Peyer's patch (tissue), 4 donors: ENCODE measurements around the gene TCAP. TPM values are rescaled to one million over a fixed set of nuclear protein-coding genes. Genes with fewer than 3 reads are reported as not detected.

Experiments
- DNase-seq, 3 donors: peaks; one replicate each; pipeline ENCODE4 v3.0.0-alpha.2; 2017 to 2019
- H3K27ac ChIP-seq, 4 donors: fragments of 200-600 bp; sonication (generic); one replicate each; pipeline ENCODE4 v1.5.1; 2016 to 2019
- H3K27me3 ChIP-seq, 2 donors: fragments of 200-600 bp; sonication (generic); one replicate each; pipeline ENCODE4 v1.5.1; 2019
- H3K36me3 ChIP-seq, 3 donors: fragments of 200-600 bp; sonication (generic); one replicate each; pipeline ENCODE4 v1.5.1; 2016 to 2019
- H3K4me1 ChIP-seq, 4 donors: fragments of 200-600 bp; sonication (generic); one replicate each; pipeline ENCODE4 v1.5.1; 2016 to 2019
- H3K4me3 ChIP-seq, 4 donors: fragments of 200-600 bp; sonication (generic); 1 replicate in 3 of 4; 2 replicates in 1 of 4; pipeline ENCODE4 v1.5.1; 2016 to 2019; ENCODE audit warnings: mild to moderate bottlenecking in 1 of 4
- H3K9me3 ChIP-seq, 4 donors: fragments of 200-600 bp; sonication (generic); one replicate each; pipeline ENCODE4 v1.5.1; 2016 to 2019; ENCODE audit warnings: mild to moderate bottlenecking in 1 of 4
- POLR2A ChIP-seq, 2 donors: fragments of 450-650 bp; IDR thresholded peaks; one replicate each; pipeline ENCODE4 v1.5.1; 2017; ENCODE audit warnings: antibody characterized with exemption in 2 of 2, mild to moderate bottlenecking in 2 of 2, moderate library complexity in 2 of 2
- total RNA-seq, 4 donors: library from RNA; depleted of rRNA; stranded (reverse); fragments of >200 nt; gene quantifications; one replicate each; pipeline ENCODE4 v1.1.0, GENCODE V29; 2016
- TF ChIP-seq, protein P1 (sequence below), 6 experiments: fragments of 450-650 bp in 4 of 6; fragments of 200-600 bp in 2 of 6; sonication (generic) in 1 of 6; IDR thresholded peaks; one replicate each; pipeline ENCODE4 v1.5.1; 2017 to 2019; ENCODE audit warnings: antibody characterized with exemption in 6 of 6, mild to moderate bottlenecking in 3 of 6, moderate library complexity in 1 of 6

The TCAP gene
- total RNA-seq, 4 donors from 2014 or later = 0.53 to 1.9 (median 1.1) TPM; not detected in 1

DNA sequence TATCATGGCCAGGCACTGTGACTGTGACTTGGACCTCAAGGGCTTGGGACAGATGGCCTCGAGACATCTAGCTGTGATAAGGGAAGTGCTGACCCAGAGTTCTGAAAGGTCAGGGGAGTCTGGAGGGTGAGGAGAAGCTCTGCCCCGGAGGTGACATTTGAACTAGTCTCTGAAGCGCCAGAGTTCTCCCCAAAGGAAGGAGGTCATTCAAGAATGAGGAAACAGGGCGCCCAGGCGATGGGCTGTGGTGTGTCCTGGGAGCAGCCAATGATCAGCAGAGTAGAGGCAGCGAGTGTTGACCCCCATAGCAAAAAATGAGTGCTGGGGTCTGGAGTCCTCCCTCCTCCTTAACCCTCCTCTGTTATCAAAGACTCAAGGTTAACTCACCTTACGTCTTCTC is 23.3 kb upstream of the TCAP start:
- TF ChIP-seq POLR2A (IDR thresholded peaks at IDR 0.05) = no peak
- TF ChIP-seq, protein P1, sequence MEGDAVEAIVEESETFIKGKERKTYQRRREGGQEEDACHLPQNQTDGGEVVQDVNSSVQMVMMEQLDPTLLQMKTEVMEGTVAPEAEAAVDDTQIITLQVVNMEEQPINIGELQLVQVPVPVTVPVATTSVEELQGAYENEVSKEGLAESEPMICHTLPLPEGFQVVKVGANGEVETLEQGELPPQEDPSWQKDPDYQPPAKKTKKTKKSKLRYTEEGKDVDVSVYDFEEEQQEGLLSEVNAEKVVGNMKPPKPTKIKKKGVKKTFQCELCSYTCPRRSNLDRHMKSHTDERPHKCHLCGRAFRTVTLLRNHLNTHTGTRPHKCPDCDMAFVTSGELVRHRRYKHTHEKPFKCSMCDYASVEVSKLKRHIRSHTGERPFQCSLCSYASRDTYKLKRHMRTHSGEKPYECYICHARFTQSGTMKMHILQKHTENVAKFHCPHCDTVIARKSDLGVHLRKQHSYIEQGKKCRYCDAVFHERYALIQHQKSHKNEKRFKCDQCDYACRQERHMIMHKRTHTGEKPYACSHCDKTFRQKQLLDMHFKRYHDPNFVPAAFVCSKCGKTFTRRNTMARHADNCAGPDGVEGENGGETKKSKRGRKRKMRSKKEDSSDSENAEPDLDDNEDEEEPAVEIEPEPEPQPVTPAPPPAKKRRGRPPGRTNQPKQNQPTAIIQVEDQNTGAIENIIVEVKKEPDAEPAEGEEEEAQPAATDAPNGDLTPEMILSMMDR (IDR thresholded peaks at IDR 0.05) = no peak
- no peak overlapping the region for H3K4me3 ChIP-seq
- no peak overlapping the region for H3K27ac ChIP-seq
- no peaks in the 10 kb centered on the region for H3K27me3 ChIP-seq
- DNase-seq = no peak
- no peaks in the 10 kb centered on the region for H3K9me3 ChIP-seq
- H3K36me3 ChIP-seq = no peaks in the 10 kb centered on the region
- H3K4me1 ChIP-seq = peaks cover 0 to 55% (median 10%) of the 10 kb centered on the region in 4 donors

DNA sequence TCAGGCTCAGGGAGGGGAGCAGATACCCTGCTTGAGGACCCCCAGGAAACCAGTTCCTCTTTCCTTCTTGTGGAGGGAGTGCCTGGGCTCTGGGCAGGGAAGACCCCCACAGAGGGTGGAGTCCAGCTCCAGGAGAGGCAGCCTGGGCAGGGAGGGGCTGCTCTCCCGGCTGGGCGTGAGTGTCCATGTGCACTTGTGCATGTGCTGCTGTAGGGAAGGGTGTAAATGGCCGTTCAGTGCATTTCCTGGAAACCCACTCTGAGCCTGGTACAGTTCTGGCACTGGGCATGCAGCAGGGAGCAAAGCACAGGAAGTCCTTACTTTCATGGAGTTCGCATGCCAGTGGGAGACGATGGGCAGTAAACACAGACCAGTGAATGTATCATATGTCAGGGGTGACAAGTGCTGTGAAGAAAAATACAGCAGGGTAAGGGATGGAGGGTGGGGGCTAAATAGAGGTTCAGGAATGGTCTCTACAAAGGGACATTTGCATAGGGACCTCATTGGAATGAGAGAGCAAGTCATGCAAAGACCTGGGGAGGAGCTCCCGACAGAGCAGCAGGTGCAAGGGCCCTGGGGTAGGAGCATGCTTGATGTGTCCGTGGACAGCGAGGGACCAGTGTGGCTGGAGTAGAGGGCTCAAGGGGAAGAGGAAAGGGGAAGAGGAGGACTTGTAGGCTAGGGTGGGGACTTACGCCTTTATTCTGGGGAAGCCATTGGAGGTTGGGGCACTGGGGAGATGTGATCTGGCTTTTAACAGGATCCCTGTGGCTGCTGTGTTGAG is 22.7 kb upstream of the TCAP start:
- Histone ChIP-seq H3K4me1 (peaks cover 0 to 55% (median 10%) of the 10 kb centered on the region in 4 donors), H3K4me3 (no peak overlapping the region), H3K27me3 (no peaks in the 10 kb centered on the region)

DNA sequence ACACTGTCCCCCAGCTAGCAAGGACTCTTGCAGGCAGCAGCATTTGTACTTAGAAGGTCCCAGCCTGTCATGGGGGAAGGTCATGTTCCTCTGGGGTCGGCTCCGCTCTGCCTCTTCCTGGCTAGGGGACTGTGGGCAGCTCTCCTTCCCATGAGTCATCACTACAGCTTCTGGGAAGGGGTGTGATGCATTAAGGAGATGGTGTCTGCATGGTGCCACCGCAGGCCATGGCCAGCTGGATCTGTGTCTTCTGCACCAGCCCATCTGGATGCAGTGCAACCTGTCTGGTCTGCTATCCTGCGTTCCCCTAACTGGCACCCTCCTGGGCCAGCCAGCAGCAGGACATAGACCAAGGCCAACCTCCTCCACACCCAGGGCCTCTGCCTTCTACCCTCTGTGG is 21.9 kb upstream of the TCAP start:
- no peaks in the 10 kb centered on the region for H3K9me3 ChIP-seq
- TF ChIP-seq, protein P1 (IDR thresholded peaks at IDR 0.05) = no peak
- TF ChIP-seq POLR2A (IDR thresholded peaks at IDR 0.05) = no peak
- H3K27me3 ChIP-seq = no peaks in the 10 kb centered on the region
- no peak for DNase-seq
- peaks cover 0 to 49% (median 5%) of the 10 kb centered on the region in 4 donors for H3K4me1 ChIP-seq
- H3K27ac ChIP-seq = no peak overlapping the region
- H3K36me3 ChIP-seq = no peaks in the 10 kb centered on the region
- no peak overlapping the region for H3K4me3 ChIP-seq

More for the DNA sequence above, 22.7 kb upstream of the TCAP start:
- TF ChIP-seq, protein P1 (IDR thresholded peaks at IDR 0.05) = no peak
- TF ChIP-seq POLR2A (IDR thresholded peaks at IDR 0.05) = no peak
- DNase-seq = no peak
- Histone ChIP-seq H3K36me3 (no peaks in the 10 kb centered on the region), H3K27ac (no peak overlapping the region), H3K9me3 (no peaks in the 10 kb centered on the region)

DNA sequence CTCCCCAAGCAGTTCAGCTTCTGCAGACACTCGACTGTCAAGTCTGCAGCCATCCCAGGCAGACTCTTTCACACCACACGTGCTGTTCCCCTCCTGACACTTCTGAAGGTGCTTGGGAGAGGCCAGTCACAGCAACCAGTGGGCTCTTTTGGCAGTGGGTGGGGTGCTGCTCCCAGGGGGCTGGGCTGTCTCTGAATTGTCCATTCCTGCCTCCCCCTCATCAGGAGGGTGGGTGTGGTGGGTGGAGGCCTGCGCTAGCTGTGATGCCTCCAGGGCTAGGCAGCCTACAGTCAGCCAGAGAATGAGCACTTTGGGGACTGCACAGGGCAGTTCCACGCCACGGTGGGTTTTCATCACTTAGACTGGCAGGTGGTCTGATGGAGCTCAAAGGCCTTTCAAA is 17.9 kb upstream of the TCAP start:
- H3K27me3 ChIP-seq = no peaks in the 10 kb centered on the region
- TF ChIP-seq, protein P1 (IDR thresholded peaks at IDR 0.05) = no peak
- no peak for TF ChIP-seq POLR2A (IDR thresholded peaks at IDR 0.05)
- no peak for DNase-seq

DNA sequence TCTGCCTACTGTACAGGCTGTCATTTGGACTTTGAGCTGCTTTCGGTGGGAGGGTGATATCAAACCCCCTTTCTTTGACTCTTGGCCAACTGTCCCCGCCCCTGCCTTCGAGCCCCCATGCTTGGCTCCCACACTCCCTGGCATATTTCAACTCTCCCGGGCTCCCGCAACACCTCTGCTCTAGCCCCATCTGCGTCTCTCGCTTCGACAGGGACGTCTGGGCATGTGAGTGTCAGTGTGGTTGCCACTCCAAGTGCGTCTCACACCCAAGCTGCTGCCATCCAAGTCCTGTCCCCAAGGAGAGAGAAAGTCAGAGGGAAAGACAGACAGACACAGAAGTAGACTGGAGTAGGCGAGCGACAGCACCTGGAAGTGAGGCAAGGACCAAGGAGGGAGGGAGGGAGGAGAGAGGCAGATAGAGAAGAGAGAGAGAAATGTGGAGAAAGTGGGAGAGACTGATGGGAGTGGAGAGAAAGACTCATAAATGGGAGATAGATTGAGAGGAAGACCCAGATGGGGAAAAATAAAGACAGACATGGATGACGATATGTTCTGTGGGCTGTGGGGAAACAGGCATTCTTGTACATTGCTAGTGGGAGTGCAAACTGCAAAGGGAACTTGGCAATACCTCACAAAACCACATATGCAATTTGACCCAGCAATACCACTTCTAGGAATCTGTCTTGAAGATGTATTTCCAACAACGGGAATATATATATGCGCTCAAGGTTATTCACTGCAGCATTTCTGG is 16.4 kb upstream of the TCAP start:
- DNase-seq = no peak
- Histone ChIP-seq H3K27ac (no peak overlapping the region), H3K27me3 (no peaks in the 10 kb centered on the region), H3K4me1 (peaks cover 0 to 34% (median 10%) of the 10 kb centered on the region in 4 donors), H3K4me3 (no peak overlapping the region), H3K9me3 (no peaks in the 10 kb centered on the region), H3K36me3 (no peaks in the 10 kb centered on the region)
- TF ChIP-seq, protein P1 (IDR thresholded peaks at IDR 0.05) = no peak
- TF ChIP-seq POLR2A (IDR thresholded peaks at IDR 0.05) = no peak

More for the DNA sequence above, 17.9 kb upstream of the TCAP start:
- Histone ChIP-seq H3K9me3 (no peaks in the 10 kb centered on the region), H3K36me3 (no peaks in the 10 kb centered on the region), H3K4me3 (no peak overlapping the region), H3K27ac (no peak overlapping the region), H3K4me1 (peaks cover 0 to 31% (median 6%) of the 10 kb centered on the region in 4 donors)
